Mesodermal cell (in vitro differentiated cells): ENCODE measurements around the gene C1orf115.

Experiments
- H3K27ac ChIP-seq: 2 replicates; pipeline ENCODE4 v1.7.0; 2013; ENCODE audit warnings: mild to moderate bottlenecking, low read depth, low read length, moderate library complexity; ENCODE audit not compliant: severe bottlenecking
- H3K36me3 ChIP-seq: 2 replicates; pipeline ENCODE4 v1.7.1; 2013; ENCODE audit warnings: mild to moderate bottlenecking, low read length, moderate library complexity; ENCODE audit not compliant: control insufficient read depth, insufficient read depth
- H3K4me1 ChIP-seq: one replicate; pipeline ENCODE4 v1.7.1; 2013; ENCODE audit warnings: mild to moderate bottlenecking, low read length; ENCODE audit not compliant: insufficient read depth, control insufficient read depth, poor library complexity, severe bottlenecking
- H3K4me3 ChIP-seq: 2 replicates; pipeline ENCODE4 v1.7.0; 2013; ENCODE audit warnings: low read length, control low read depth, mild to moderate bottlenecking; ENCODE audit not compliant: insufficient read depth, poor library complexity, severe bottlenecking; ENCODE audit errors: extremely low read depth
- H3K9me3 ChIP-seq: 2 replicates; pipeline ENCODE4 v1.7.1; 2013; ENCODE audit warnings: mild to moderate bottlenecking, low read length, moderate library complexity; ENCODE audit not compliant: control insufficient read depth
- WGBS, 2 experiments: methylation state at CpG; one replicate each; pipeline ENCODE4 v1.1.5; 2013; ENCODE audit warnings: missing lambda C conversion rate in 2 of 2; ENCODE audit not compliant: insufficient coverage in 2 of 2; 5-methylcytosine and 5-hydroxymethylcytosine counted together

Gene C1orf115

DNA sequence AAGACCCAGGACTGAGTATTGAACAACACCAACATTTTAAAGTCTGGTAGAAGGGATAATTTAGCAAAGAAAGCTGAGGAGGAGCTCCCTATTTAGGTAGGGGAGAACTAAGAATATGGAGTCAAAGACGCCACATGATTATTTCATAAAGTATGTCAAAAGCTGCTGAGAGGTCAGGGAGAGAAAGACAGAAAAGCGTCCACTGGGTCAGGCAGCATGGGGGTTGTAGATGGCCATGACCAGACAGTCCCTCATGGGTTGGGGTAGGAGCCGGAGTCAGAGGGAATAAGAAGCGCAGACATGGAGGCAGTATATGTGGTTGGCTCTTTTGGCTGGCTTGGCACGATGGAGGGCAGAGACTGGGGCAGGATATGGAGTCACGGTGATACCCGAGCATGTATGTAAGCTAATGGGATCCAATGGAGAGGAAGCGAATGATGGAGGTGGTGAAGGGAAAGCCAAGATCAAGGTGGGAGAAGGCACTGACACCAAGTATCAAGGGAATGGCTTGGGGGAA lies 4.8 kb downstream of the C1orf115 start:
- Histone ChIP-seq H3K36me3 (no peaks in the 10 kb centered on the region), H3K9me3 (no peaks in the 10 kb centered on the region), H3K27ac (no peak overlapping the region), H3K4me1 (peaks cover 2% of the 10 kb centered on the region), H3K4me3 (no peak overlapping the region)
- 90 to 93% methylated on average over 7 to 8 of the region's 8 CpGs for WGBS, 2 experiments

DNA sequence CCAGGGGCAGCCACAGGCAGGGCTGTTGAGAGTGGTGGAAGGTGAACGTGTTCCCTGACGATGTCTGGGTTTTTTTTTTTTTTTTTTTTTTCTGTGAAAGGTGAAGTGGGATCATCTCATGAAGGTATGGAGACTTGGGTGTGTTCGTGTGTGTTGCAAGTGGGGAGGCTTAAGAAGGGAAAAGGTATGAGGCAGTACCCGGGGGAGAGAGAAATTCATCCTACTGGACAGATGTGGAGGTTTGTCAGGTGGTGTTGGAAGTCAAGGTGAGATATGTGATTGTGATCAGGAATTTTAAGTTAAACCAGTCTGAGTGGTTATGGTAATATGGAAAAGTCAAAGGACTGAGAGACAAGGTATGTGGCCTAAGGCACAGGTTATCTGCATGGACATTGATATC lies 5.3 kb downstream of the C1orf115 start:
- Histone ChIP-seq H3K4me1 (peaks cover 2% of the 10 kb centered on the region), H3K9me3 (no peaks in the 10 kb centered on the region), H3K27ac (no peak overlapping the region), H3K4me3 (no peak overlapping the region), H3K36me3 (no peaks in the 10 kb centered on the region)
- WGBS, 2 experiments = 87 to 92% methylated on average over 2 to 4 of the region's 4 CpGs

DNA sequence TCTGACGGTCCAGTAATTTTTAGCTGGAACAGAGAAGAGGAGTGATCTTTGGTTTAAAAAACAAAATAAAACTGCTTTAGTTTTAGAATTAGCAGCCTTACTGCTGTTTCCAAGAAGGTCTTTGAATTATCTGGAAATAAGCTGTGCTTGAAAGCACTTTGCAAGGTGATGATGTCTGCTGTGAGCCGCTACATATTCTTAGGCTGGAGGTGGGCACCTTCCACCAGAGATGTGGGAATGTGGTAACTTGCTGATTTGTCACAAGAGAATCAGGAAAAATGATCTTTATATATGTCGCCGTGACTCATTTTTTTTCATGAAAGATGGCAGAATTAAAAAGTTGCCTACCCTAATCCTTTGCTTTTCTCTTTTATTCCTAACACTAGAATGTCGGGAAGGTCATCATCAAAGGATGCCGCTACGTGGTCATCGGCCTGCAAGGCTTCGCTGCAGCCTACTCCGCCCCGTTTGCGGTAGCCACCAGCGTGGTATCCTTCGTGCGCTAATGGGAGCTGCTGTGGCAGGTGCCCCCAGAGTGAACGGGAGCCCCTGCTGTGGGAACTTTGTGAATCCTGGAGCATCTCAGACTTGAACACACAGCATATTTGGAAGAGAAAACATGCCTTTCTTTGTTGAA lies 6.2 kb downstream of the C1orf115 start:
- Histone ChIP-seq H3K4me3 (no peak overlapping the region), H3K4me1 (peaks cover 2% of the 10 kb centered on the region), H3K36me3 (no peaks in the 10 kb centered on the region), H3K27ac (no peak overlapping the region), H3K9me3 (no peaks in the 10 kb centered on the region)
- WGBS, 2 experiments = 94 to 95% methylated on average over 12 to 16 of the region's 16 CpGs

DNA sequence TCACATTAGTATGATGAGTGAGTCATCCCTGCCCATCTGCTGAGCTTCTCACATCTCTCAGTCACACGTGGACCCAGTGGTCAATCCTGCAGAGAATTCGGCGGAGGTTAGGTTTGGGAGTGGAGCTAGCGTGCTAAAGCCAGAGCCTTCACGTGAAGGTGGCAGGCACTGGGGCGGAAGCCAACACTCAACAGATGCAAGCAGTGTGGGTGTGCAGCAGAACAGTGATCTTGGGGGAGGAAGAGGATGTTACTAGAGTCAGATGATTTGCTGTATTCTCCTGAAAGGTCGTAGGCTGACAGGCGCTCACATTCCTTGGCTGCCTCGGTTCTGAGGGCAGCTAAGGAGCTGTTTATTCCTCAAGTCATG lies 6.7 kb downstream of the C1orf115 start:
- H3K4me3 ChIP-seq = no peak overlapping the region
- H3K9me3 ChIP-seq = no peaks in the 10 kb centered on the region
- WGBS, 2 experiments = 81 to 86% methylated on average over 5 to 6 of the region's 9 CpGs
- no peak overlapping the region for H3K27ac ChIP-seq
- no peaks in the 10 kb centered on the region for H3K36me3 ChIP-seq
- H3K4me1 ChIP-seq = peaks cover 2% of the 10 kb centered on the region

DNA sequence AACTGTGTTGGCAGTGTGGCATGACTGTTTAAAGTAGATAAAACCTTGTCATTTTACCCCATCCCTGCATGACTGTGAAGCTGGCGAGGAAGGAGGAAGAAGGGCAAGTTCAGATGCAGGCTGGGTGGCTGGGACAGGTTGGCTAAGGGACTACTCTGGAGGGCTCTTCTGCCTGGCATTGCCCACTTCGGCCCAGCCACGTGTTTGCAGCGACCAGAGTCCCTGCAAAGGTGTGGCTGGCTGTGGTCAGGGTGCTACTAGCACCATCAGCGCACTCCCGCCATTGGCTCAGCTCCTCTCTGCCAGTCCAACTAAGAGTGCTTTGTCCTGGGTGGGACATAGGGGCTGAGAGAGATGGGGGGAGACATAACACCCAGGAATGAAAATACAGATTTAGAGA lies 7.2 kb downstream of the C1orf115 start:
- 84 to 95% methylated on average over 6 of the region's 6 CpGs for WGBS, 2 experiments
- no peaks in the 10 kb centered on the region for H3K36me3 ChIP-seq
- no peak overlapping the region for H3K4me3 ChIP-seq
- peaks cover 2% of the 10 kb centered on the region for H3K4me1 ChIP-seq
- H3K9me3 ChIP-seq = no peaks in the 10 kb centered on the region
- no peak overlapping the region for H3K27ac ChIP-seq

DNA sequence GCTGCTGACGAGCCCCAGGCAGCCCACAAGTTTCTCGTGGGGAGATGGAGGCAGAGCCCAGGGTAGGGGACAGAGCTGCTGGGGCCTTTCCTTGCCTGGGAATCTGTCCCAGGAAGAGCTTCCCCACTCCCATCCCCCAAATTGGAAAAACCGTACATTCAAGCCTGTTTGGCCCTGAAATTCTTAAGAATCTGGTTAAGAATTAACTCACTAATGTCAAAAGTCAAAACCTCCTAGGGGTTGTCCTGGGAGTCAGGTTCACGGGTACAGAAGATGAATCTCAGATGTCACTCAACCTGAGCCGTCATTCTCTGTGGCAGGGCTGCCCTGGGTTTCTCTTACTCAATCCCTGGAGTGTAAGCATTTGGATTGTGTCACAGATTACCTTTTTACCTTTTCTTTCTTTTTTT lies 8.4 kb downstream of the C1orf115 start:
- Histone ChIP-seq H3K4me3 (no peak overlapping the region), H3K9me3 (no peaks in the 10 kb centered on the region), H3K36me3 (no peaks in the 10 kb centered on the region), H3K4me1 (peaks cover 2% of the 10 kb centered on the region), H3K27ac (no peak overlapping the region)
- WGBS, 2 experiments = 90 to 94% methylated on average over 2 to 5 of the region's 5 CpGs

DNA sequence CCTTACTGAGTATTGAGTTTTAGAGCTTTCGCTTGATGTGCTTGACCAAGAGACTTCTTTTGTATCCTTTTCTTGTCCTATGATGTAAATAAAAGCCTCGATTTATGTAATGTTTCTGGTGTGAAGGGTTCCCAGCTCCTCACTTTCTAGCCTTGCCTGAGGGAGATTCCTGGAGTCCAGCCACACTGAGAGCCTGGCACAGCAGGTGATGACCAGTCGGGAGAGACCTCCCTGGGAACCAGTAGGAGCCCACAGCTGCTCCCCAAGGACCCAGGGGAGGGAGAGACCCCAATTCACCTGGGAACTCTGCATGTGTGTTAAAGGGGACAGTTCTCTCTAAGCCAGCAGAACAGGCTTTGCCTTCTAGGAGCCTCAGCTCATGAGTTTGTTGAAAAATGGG lies 8.9 kb downstream of the C1orf115 start:
- Histone ChIP-seq H3K4me1 (peaks cover 2% of the 10 kb centered on the region), H3K36me3 (no peaks in the 10 kb centered on the region), H3K4me3 (no peak overlapping the region), H3K27ac (no peak overlapping the region), H3K9me3 (no peaks in the 10 kb centered on the region)
- 67 to 89% methylated on average over 1 of the region's 3 CpGs for WGBS, 2 experiments

DNA sequence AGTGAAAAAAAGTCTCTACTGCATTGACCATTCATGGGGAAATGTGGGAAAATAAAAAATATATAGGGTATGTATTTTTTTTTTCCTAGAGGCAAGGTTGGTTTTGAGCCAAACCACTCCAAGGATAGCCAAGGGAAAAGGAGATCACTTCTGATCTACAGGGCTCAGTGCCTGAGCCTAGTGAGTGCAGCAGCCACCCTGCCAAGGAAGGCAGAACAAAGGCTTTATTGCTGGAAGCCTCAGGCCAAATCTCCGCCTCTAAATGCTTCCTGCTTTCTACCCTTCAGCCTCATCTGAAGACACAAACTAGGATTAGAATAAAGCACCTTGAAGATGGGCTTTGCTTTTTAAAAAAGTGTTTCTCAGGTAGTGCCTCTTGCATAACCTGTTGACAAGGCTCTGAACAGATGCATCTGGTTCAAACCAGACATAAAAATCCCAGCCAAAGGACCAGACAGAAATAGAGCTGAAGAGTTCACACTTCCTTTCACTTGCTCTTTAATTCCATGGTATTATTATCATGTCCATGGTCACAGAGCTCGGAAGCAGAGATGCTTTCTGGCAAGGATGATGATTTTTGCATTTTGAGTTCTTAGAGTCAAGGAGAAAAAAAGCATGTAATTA lies 10.5 kb downstream of the C1orf115 start:
- WGBS, 2 experiments = 40 to 56% methylated on average over 1 of the region's 2 CpGs

DNA sequence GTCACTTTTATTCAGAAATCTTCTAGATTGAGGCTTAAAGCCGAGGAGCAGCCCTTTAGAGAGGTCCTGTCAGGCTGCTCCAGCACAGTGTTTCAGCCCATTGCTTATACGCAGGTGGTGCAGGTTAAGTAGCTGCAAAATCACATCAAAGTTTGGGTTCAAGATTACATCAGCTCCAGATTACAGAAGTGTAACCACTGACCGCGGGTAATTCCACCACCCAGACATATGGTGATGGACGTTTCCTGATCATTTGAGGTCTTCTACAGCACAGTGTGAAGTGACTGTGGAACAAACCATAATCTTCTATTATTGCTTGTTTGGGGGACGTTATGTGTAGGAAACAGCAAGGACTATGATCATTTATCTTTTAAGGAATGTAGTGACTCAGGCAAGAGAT lies 11.8 kb downstream of the C1orf115 start:
- 97 to 100% methylated on average over 3 to 4 of the region's 6 CpGs for WGBS, 2 experiments
- Histone ChIP-seq H3K36me3 (no peaks in the 10 kb centered on the region), H3K4me3 (no peak overlapping the region), H3K9me3 (no peaks in the 10 kb centered on the region), H3K27ac (no peak overlapping the region), H3K4me1 (no peaks in the 10 kb centered on the region)

More for the DNA sequence above, 10.5 kb downstream of the C1orf115 start:
- Histone ChIP-seq H3K9me3 (no peaks in the 10 kb centered on the region), H3K27ac (no peak overlapping the region), H3K36me3 (no peaks in the 10 kb centered on the region), H3K4me1 (peaks cover 2% of the 10 kb centered on the region), H3K4me3 (no peak overlapping the region)

DNA sequence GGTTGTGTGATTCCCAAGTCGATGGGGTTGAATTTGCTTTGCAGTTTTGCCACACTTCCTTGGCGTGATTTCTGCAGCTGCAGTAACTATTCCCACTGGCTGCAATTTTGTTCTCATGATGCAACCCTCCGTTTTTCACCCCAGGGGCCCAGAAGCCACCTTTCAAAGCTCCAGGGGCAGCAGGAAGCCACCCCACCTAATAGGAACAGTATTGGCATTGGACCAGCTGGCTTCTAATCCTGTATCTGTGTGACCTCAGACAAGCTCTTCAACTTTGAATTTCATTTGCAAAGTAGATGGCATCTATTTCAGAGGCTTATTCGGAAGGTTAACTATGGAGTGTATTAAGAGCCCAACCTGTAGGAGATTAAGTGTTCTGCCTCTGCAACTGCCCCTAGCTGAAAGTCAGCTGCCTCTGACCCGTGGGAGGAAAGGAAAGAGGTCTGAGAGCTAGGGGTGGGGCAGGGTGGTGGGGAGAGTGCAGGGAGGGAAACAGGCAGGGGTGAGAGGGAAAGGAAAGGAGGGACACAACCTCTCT lies 12.6 kb downstream of the C1orf115 start:
- Histone ChIP-seq H3K4me1 (no peaks in the 10 kb centered on the region), H3K36me3 (no peaks in the 10 kb centered on the region), H3K27ac (no peak overlapping the region), H3K4me3 (no peak overlapping the region), H3K9me3 (no peaks in the 10 kb centered on the region)
- 68 to 89% methylated on average over 3 to 5 of the region's 5 CpGs for WGBS, 2 experiments

DNA sequence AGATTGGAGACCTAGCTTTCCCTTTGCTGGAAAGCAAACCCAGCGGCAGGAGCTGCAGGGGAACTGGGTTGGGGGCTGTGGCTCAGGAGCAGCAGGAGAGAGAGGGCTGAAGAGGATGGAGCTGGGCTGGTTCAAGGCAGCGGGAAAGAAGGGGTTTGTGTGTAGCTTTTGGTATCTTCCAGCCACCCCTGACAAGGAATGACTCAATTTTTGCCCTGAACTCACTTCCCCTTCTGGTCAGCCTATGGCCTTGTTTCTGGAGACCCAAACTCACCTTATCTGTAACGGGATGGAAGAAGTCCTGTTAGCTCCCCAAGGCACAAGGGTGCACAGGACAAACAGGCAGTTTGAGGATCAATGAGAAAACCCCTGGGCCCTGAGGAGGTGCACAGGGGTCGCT lies 13.1 kb downstream of the C1orf115 start:
- H3K9me3 ChIP-seq = no peaks in the 10 kb centered on the region
- no peaks in the 10 kb centered on the region for H3K36me3 ChIP-seq
- H3K27ac ChIP-seq = no peak overlapping the region
- no peak overlapping the region for H3K4me3 ChIP-seq
- H3K4me1 ChIP-seq = no peaks in the 10 kb centered on the region
- WGBS, 2 experiments = 67 to 100% methylated on average over 1 to 2 of the region's 4 CpGs
